HUDEP-2 (cell line): Measurements from ENCODE around the gene OLFM4.
A peak's percentile ranks its signal among the peaks of the same experiment; 100 is the strongest.
"Not testable (repeated sequence)": the region's sequence is repeated elsewhere in the genome, so short reads cannot be mapped to it uniquely, and the experiment has no call there.

Experiments
- DNase-seq, 76 experiments: peaks; one replicate each; lab custom pipeline; 2025; ENCODE audit not compliant: unreplicated experiment in 76 of 76; lab: John Stamatoyannopoulos, UW

Gene OLFM4

GRCh38 chr13:53028637-53029203 is at the start of gene OLFM4:
Gene OLFM4 (plus strand): TSS chr13:53028813. CDS start chr13:53028837, 24 bp downstream.
- no peak for DNase-seq

GRCh38 chr13:52978989-52979388 is 49.6 kb upstream of the OLFM4 start:
- no peak for DNase-seq

GRCh38 chr13:52980695-52981094 is 47.9 kb upstream of the OLFM4 start:
- no peak for DNase-seq

- no peak for DNase-seq
Observed at GRCh38 chr13:52983836-52984235, 44.8 kb upstream of the OLFM4 start.

- DNase-seq = no peak
Observed at GRCh38 chr13:52984881-52985363, 43.7 kb upstream of the OLFM4 start.

- DNase-seq = no peak
Observed at GRCh38 chr13:52991344-52992020, 37.1 kb upstream of the OLFM4 start.

- no peak for DNase-seq
Observed at GRCh38 chr13:52992110-52992509, 36.5 kb upstream of the OLFM4 start.

- no peak for DNase-seq
Observed at GRCh38 chr13:52994051-52994450, 34.6 kb upstream of the OLFM4 start.

GRCh38 chr13:52994865-52995264 is 33.7 kb upstream of the OLFM4 start:
- DNase-seq = no peak

GRCh38 chr13:52995946-52996345 is 32.7 kb upstream of the OLFM4 start:
- no peak for DNase-seq

- no peak for DNase-seq
Observed at GRCh38 chr13:52997951-52998876, 30.4 kb upstream of the OLFM4 start.

- no peak for DNase-seq
Observed at GRCh38 chr13:52999093-52999696, 29.4 kb upstream of the OLFM4 start.

GRCh38 chr13:53001444-53002225 is 27.0 kb upstream of the OLFM4 start:
- DNase-seq = no peak

GRCh38 chr13:53004573-53004972 is 24.0 kb upstream of the OLFM4 start:
- peak in 1 of 76 experiments; percentile 3 for DNase-seq

- no peak for DNase-seq
Observed at GRCh38 chr13:53005626-53006025, 23.0 kb upstream of the OLFM4 start.

- DNase-seq = no peak
Observed at GRCh38 chr13:53007872-53008271, 20.7 kb upstream of the OLFM4 start.

GRCh38 chr13:53010374-53011105 is 18.1 kb upstream of the OLFM4 start:
- DNase-seq = no peak

- DNase-seq = no peak
Observed at GRCh38 chr13:53012707-53013106, 15.9 kb upstream of the OLFM4 start.

GRCh38 chr13:53013113-53013512 is 15.5 kb upstream of the OLFM4 start:
- no peak for DNase-seq

- DNase-seq = not testable (repeated sequence)
Observed at GRCh38 chr13:53014018-53014417, 14.6 kb upstream of the OLFM4 start.
